T-helper 17 cell (primary cell): ENCODE data around the gene TPRKB. TPM values are rescaled to one million over a fixed set of nuclear protein-coding genes. Genes with fewer than 3 reads are reported as not detected.
"Not testable (repeated sequence)": the region's sequence is repeated elsewhere in the genome, so short reads cannot be mapped to it uniquely, and the experiment has no call there.

Experiments used
- ATAC-seq: fragments of 150-1000 bp; cut with Tn5 transposase; 2 replicates; pipeline ENCODE4 v1.10.0; 2021; ENCODE audit warnings: mild to moderate bottlenecking, moderate library complexity
- DNase-seq, 3 donors: peaks; one replicate each; pipeline versions ENCODE4 v3.0.0 to v3.0.0-alpha.2; 2020 to 2021
- H3K9me3 ChIP-seq: one replicate; pipeline ENCODE4 v1.7.0; 2013; ENCODE audit warnings: low read length, mild to moderate bottlenecking; ENCODE audit not compliant: control insufficient read depth, poor library complexity, severe bottlenecking
- H3K27ac Mint-ChIP-seq: one replicate; pipeline ENCODE4 v1.8.0; 2022; ENCODE audit warnings: mild to moderate bottlenecking, moderate library complexity, mixed read lengths
- H3K27me3 Mint-ChIP-seq: one replicate; pipeline ENCODE4 v1.8.0; 2022; ENCODE audit warnings: mixed read lengths
- H3K36me3 Mint-ChIP-seq: one replicate; pipeline ENCODE4 v1.8.0; 2022; ENCODE audit warnings: low read depth, mixed read lengths
- H3K4me1 Mint-ChIP-seq: one replicate; pipeline ENCODE4 v1.8.0; 2022; ENCODE audit warnings: mild to moderate bottlenecking, mixed read lengths
- H3K4me3 Mint-ChIP-seq: one replicate; pipeline ENCODE4 v1.8.0; 2022; ENCODE audit warnings: mild to moderate bottlenecking, moderate library complexity, mixed read lengths
- total RNA-seq, 4 donors: library from RNA in 2 of 4; stranded (reverse) in 2 of 4; gene quantifications; one replicate each; pipeline ENCODE4 v1.2.3 and lab custom pipeline; 2022 to 2026

Gene TPRKB
- total RNA-seq, 2 donors from 2014 or later = 16.0 to 21.0 TPM

DNA sequence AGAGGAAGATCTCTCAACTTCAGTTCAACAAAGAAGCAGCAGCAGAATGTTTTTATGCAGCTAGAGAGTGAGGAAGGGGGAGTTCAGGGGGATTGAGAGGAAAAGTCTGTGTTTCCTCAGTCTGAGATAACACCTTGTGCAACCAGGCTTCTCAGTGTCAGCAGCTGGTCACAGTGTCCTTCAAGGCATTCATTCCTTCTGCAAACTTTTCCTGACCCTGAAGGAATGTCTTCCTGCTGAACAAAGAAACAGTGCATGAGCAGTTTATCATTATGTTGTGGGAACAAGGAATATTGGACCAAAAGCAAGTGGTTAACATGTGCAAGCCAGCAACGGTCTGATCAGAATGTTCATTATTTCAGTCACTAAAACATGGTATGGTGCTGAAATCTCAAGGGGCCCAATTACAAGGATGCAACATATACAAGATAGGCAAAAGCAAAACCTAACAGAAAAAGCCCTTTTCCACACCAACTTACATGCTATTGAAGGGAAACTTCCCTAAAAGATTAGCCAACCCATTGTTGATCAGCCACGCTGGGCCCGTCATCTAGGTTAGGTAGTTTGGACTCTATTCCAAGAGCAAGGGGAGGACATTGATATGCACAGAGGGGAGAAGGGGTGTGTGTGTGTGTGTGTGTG lies 34.2 kb downstream of the TPRKB start:
- ATAC-seq, H3K9me3 ChIP-seq, H3K36me3 Mint-ChIP-seq, H3K27ac Mint-ChIP-seq, H3K4me3 Mint-ChIP-seq, DNase-seq, H3K4me1 Mint-ChIP-seq: not testable (repeated sequence)
- H3K27me3 Mint-ChIP-seq = peaks cover 59% of the 10 kb centered on the region

DNA sequence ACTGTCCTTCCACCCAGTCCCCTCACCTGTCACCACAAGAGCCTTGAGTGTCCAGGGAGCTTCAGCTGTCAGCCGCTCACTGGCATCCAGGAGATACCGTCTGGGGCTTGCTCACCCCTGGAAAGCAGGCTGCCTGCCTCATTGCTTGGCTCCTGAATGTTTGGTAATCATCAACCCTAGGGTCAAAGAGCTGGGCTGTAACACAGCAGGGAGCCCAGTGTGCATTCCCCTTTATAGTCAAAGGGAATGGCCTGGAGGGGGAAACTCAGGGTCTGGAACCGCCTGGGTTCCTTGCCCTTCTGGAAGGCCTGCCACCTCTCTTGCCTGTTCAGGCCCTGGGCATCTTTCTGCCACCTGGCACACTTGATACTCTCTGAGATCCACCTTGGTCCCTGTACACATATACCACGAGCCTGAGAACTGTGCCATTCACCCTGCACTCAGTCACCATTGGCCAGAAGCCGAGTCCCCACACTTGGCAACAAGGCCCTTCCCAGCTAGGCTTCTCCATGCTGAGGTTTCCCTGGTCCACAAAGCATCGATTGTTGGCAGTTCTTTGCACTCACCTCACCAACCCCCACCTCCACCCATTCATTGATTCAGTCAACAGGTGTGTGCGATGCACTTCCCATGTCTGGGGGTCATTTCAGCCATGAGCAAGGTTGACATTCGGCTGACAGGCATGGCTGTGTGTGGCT lies 35.0 kb downstream of the TPRKB start:
- H3K27ac Mint-ChIP-seq = no peak overlapping the region
- H3K4me1 Mint-ChIP-seq = peaks cover 2% of the 10 kb centered on the region
- ATAC-seq = no peak
- no peaks in the 10 kb centered on the region for H3K9me3 ChIP-seq
- no peak for DNase-seq
- peaks cover 2% of the 10 kb centered on the region for H3K36me3 Mint-ChIP-seq
- H3K4me3 Mint-ChIP-seq = no peak overlapping the region
- H3K27me3 Mint-ChIP-seq = peaks cover 59% of the 10 kb centered on the region

DNA sequence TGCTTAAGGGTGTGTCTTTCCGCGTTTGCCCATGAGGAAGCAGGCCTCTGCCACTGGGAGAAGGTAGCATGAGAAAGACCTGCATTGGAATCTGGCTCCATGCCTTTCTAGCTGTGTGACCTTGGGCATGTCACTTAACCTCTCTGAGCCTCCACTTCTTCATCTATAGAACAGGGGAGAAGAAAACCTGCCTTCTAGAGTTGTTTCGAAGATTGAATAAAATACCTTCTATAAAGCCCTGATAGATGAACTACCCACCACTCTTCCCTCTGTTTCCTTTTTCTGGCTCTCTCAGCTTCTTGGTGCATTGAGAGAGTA lies 35.7 kb downstream of the TPRKB start:
- peaks cover 56% of the 10 kb centered on the region for H3K27me3 Mint-ChIP-seq
- H3K4me1 Mint-ChIP-seq, H3K4me3 Mint-ChIP-seq, H3K9me3 ChIP-seq, H3K36me3 Mint-ChIP-seq, ATAC-seq, DNase-seq, H3K27ac Mint-ChIP-seq: not testable (repeated sequence)

DNA sequence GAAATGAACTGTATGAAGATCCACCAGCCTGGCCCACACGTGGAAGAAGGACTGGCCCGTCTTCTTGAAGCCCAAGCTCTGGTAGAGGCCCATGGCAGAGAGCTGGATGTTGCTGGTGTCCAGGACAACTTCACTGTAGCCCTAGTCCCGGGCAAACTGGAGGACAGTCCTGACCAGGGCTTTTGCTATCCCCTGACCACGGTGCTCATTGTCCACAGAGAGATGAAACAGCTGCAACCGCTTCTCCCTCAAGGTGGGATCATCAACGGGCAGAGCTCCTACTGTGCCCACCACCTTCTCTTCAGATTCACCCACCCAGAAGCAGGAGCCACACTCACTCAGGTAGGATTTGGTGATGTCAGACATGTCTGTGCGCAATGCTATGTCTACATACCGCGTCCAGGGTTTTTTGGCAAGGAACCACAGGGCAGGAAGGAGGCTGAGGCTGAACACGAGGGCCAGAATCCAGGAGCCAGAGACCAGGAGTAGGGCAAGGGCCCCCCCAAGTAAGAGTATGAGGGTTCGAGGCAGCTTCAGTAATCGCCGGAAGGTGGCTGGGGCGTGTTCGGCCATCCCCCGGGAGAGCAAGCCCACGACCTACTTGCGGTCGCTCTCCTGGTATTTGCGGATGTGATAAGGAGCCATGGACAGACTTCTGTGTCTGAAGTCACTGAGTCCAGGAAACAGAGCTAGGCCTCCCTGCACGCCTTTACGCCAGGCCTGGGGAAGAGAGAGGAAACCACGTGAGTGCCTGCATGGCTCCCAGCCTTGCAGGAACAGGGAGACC lies 36.3 kb downstream of the TPRKB start:
- Mint-ChIP-seq H3K27ac (no peak overlapping the region), H3K36me3 (peaks cover 2% of the 10 kb centered on the region), H3K4me1 (peaks cover 2% of the 10 kb centered on the region), H3K27me3 (peaks cover 51% of the 10 kb centered on the region), H3K4me3 (no peak overlapping the region)
- no peak for DNase-seq
- no peak for ATAC-seq
- H3K9me3 ChIP-seq = no peaks in the 10 kb centered on the region

DNA sequence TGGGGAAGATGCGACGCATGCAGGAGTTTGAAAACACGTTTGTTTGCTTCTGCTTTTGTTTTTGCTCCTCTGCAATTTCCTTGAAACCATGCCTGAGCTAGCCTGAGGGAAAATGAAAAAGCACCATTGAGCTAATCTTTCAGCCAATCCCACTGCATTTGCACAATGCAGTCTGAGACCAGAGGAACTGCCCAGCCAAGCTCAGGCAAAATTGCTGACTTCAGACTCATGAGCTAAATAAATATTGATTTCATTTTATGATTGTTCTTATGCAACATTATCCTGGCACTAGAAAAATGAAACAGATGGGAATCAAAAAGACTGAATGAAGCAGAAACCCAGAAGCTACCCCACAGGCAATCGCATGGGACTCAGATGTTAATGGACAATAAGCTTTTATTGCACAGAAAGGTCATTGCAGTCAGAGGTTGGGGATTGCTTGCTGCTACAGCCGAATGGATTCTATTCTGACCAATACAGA lies 37.0 kb downstream of the TPRKB start:
- DNase-seq = no peak
- H3K4me1 Mint-ChIP-seq = peaks cover 2% of the 10 kb centered on the region
- H3K36me3 Mint-ChIP-seq = peaks cover 2% of the 10 kb centered on the region
- H3K9me3 ChIP-seq = no peaks in the 10 kb centered on the region
- ATAC-seq = no peak
- H3K4me3 Mint-ChIP-seq = no peak overlapping the region
- H3K27ac Mint-ChIP-seq = no peak overlapping the region
- H3K27me3 Mint-ChIP-seq = peaks cover 44% of the 10 kb centered on the region

DNA sequence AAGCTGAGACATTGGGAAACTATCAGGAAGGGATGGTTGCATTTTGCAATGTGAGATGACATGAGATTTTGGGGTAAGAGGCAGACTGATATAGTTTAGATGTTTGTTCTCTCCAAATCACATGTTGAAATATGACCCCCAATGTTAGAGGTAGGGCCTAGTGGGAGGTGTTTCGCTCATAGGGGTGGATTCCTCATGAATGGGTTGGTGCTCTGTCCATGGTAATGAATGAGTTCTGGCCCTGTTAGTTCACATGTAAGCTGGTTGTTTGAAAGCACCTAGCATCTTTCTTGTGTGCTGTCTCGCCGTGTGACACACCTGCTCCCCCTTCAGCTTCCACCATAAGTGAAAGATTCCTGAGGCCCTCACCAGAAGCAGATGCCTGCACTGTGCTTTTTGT lies 37.7 kb downstream of the TPRKB start:
- Mint-ChIP-seq H3K27ac (no peak overlapping the region), H3K36me3 (peaks cover 2% of the 10 kb centered on the region), H3K4me3 (no peak overlapping the region), H3K4me1 (peaks cover 2% of the 10 kb centered on the region), H3K27me3 (peaks cover 37% of the 10 kb centered on the region)
- DNase-seq = no peak
- H3K9me3 ChIP-seq = no peaks in the 10 kb centered on the region
- ATAC-seq = no peak

DNA sequence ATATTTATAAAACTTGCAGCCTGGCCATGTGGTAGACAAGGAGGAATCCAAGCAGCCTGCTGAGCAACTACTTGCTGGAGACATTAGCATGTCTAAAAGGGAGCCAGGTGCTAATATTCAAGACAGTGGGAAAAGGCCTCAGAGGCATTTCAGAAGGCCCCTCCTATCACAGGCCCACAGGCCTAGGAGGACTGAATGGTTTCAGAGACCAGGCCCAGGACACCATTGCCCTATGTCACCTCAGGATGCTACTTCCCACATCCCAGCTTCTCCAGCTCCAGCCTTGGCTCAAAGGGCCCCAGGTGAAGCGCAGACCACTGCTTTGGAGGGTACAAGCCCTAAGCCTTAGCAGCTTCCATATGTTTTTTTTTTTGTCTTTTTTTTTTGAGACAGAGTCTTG lies 39.0 kb downstream of the TPRKB start:
- peaks cover 2% of the 10 kb centered on the region for H3K4me1 Mint-ChIP-seq
- H3K9me3 ChIP-seq = no peaks in the 10 kb centered on the region
- no peak for ATAC-seq
- H3K4me3 Mint-ChIP-seq = no peak overlapping the region
- peaks cover 23% of the 10 kb centered on the region for H3K27me3 Mint-ChIP-seq
- peaks cover 2% of the 10 kb centered on the region for H3K36me3 Mint-ChIP-seq
- no peak overlapping the region for H3K27ac Mint-ChIP-seq
- DNase-seq = no peak

DNA sequence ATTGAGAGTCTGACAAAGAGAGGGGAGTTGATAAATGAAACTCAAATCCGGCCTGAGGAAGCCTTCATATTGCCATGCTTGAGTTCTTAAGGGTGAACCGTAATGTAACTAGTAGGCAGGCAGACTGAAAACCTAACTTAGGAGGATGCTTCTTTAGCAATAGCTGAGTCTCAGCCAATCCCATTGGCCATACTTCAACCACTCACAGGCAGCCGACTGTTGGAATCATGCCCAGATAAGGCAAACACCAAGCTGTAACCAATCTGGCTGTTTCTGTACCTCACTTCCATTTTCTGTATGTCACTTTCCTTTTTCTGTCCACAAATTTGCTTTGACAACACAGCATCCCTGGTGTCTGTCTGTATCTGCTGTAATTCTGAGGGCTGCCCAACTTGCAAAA lies 39.5 kb downstream of the TPRKB start:
- ATAC-seq (no peak), DNase-seq (no peak)
- Mint-ChIP-seq H3K27ac (no peak overlapping the region), H3K4me3 (no peak overlapping the region), H3K36me3 (peaks cover 2% of the 10 kb centered on the region), H3K27me3 (peaks cover 18% of the 10 kb centered on the region), H3K4me1 (peaks cover 2% of the 10 kb centered on the region)
- no peaks in the 10 kb centered on the region for H3K9me3 ChIP-seq

DNA sequence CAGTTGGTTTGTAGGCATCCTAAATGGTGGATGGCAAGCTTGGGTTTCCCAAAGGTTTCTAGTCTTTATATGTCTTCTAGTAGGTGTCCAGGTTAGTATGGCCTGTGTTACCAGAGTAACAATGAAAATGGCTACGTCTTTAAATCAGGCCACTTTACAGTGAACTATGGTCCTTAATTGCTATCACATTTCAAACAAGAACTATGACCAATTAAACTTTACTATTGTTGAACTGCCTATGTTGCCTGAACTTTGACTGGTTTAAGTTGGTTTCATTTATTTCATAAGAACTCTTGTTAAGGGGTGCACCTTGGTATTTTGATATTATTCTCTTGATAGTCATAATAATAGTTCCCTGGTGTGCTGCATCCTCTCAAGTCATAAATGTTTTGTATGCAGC lies 40.2 kb downstream of the TPRKB start:
- not testable (repeated sequence) for H3K4me1 Mint-ChIP-seq, DNase-seq, H3K4me3 Mint-ChIP-seq, ATAC-seq, H3K9me3 ChIP-seq, H3K36me3 Mint-ChIP-seq, H3K27ac Mint-ChIP-seq
- H3K27me3 Mint-ChIP-seq = peaks cover 12% of the 10 kb centered on the region

DNA sequence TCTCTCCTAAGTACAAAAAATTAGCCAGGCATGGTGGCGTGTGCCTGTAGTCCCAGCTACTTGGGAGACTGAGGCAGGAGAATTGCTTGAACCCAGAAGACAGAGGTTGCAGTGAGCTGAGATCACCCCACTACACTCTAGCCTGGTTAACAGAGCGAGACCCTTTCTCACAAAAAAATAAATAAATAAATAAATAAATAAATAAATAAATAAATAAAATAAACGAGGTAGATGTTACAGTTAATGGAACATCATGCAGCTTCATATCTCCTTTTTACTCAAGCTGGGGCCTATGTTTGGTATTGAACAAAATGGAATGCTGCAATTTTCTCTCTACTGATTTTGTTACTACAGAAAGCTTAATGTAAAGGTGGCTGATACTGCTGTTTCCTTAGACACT lies 40.6 kb downstream of the TPRKB start:
- H3K27me3 Mint-ChIP-seq, H3K9me3 ChIP-seq, H3K4me1 Mint-ChIP-seq, H3K27ac Mint-ChIP-seq, H3K36me3 Mint-ChIP-seq, H3K4me3 Mint-ChIP-seq, ATAC-seq, DNase-seq: not testable (repeated sequence)

DNA sequence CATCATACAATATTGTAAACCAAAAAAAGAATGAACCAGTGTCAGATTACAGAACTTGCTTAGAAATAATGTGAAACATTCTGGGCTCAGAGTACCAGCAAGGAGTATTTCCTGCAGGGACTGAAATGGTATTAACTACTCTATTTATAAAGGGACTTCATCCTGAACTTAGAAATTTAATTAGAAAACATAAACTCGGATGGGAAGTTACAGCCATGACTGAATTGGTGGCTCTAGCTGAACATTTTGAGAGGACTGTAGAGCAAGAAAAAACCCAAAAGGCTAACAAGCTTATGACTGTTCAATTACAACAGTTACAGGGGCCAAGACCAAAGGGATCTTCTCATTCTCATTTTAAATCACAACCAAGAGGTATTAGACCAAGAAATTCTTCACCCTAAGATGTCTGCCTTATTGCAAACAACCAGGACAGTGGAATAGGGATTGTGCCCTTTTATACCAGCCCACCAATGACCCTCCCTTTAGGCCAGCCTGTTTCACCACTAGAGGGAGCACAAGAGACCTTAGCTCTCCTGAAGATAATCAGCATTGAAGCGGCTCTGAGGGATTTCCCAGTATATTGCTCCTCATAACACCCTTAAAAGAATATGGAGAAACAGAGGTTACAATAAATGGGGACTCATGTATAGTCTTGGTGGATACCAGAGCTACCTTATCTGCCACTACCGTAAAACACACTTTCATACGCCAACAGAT lies 46.6 kb downstream of the TPRKB start:
- H3K4me3 Mint-ChIP-seq, H3K4me1 Mint-ChIP-seq, H3K36me3 Mint-ChIP-seq, DNase-seq, H3K9me3 ChIP-seq, H3K27me3 Mint-ChIP-seq, H3K27ac Mint-ChIP-seq: not testable (repeated sequence)
- peak; percentile 80 for ATAC-seq

DNA sequence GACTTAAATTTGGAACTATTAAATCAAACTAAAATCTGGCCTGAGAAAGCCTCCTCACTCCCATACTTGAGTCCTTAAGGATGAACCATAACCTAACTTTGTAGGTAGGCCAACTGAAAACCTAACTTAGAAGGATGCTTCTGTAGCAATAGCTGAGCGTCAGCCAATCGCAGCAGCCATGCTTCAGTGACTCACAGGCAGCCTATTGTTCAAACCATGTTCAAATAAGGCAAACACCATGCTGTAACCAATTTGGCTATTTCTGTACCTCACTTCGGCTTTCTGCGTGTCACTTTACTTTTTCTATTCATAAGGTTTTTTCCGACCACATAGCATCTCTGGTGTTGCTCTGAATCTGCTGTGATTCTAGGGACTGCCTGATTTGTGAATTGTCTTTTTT lies 48.7 kb downstream of the TPRKB start:
- not testable (repeated sequence) for H3K27me3 Mint-ChIP-seq, H3K27ac Mint-ChIP-seq, H3K4me1 Mint-ChIP-seq, H3K4me3 Mint-ChIP-seq, H3K36me3 Mint-ChIP-seq, DNase-seq, ATAC-seq, H3K9me3 ChIP-seq

DNA sequence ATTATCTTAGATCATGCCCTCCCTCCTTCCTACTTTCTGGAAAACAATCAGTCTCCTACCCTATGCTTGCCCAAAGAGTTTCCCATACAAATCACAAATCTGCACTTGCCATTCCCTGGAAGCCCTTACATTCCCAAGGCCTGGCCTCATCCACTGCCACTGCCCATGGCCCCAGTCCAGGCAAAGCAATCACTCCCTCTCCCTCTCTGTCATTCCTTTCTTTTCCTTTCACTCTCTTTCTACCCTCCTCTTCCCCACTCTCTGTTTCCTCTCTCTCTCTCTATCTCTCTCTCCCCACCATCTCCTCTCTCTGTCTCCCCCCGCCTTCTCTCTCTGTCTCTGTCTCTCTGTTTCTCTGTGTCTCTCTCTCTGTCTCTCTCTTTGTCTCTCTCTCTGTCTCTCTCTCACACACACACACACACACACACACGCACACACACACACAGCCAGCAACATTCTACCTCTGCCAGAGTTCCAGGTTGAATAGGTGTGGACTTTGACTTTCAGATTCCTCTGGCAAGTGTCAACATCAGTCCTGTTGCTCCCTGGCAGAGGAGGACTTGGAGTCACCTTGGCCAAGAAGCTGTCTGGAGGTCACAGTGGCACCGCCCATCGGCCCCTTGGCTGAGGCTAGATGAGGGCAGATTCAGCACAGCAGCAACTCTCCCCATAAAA lies 51.2 kb downstream of the TPRKB start:
- H3K4me1 Mint-ChIP-seq = no peaks in the 10 kb centered on the region
- no peaks in the 10 kb centered on the region for H3K9me3 ChIP-seq
- H3K27ac Mint-ChIP-seq = no peak overlapping the region
- DNase-seq (no peak), ATAC-seq (no peak)
- no peak overlapping the region for H3K4me3 Mint-ChIP-seq
- H3K36me3 Mint-ChIP-seq = peaks cover 7% of the 10 kb centered on the region
- H3K27me3 Mint-ChIP-seq = peaks cover 17% of the 10 kb centered on the region
